Lower lobe of right lung (tissue), 2 donors: ENCODE measurements around the gene SHC1. TPM values are rescaled to one million over a fixed set of nuclear protein-coding genes. Genes with fewer than 3 reads are reported as not detected.

ENCODE experiments used
- ATAC-seq, 2 donors: fragments of 200-7000 bp; cut with Tn5 transposase; one replicate each; pipeline ENCODE4 v1.9.1; 2020 to 2022; ENCODE audit warnings: mild to moderate bottlenecking in 2 of 2, moderate library complexity in 2 of 2
- DNase-seq: peaks from one replicate; pipeline ENCODE4 v3.0.0-alpha.2; 2020
- H3K27ac ChIP-seq: fragments of 200-600 bp; one replicate; pipeline ENCODE4 v1.8.0; 2022
- H3K27me3 ChIP-seq: fragments of 200-600 bp; one replicate; pipeline ENCODE4 v1.8.0; 2022; ENCODE audit warnings: low read depth
- H3K36me3 ChIP-seq: fragments of 200-600 bp; one replicate; pipeline ENCODE4 v1.8.0; 2022; ENCODE audit warnings: mild to moderate bottlenecking
- H3K4me1 ChIP-seq: fragments of 200-600 bp; one replicate; pipeline ENCODE4 v1.8.0; 2022
- H3K4me3 ChIP-seq: fragments of 200-600 bp; one replicate; pipeline ENCODE4 v1.8.0; 2022; ENCODE audit warnings: mild to moderate bottlenecking
- H3K9me3 ChIP-seq: fragments of 200-600 bp; one replicate; pipeline ENCODE4 v1.8.0; 2022
- intact Hi-C: fragments of 100-400 bp; cut with DNase I; formaldehyde crosslinking; loops from one replicate; pipeline ENCODE4 v1.11.0; 2022
- total RNA-seq: library from RNA; stranded (reverse); fragmentation: NEBNext Ultra II Directional; extraction: Animal tissue kit (Norgen Biotek cat#: 25700); gene quantifications from one replicate; pipeline ENCODE4 v1.2.1, GENCODE V29; 2021
- TF ChIP-seq, protein P1 (sequence below): fragments of 200-600 bp; IDR thresholded peaks from one replicate; pipeline ENCODE4 v1.8.0; 2022; ENCODE audit warnings: antibody characterized with exemption, mild to moderate bottlenecking
- donor health status: DM: no; HTN: yes; CAD: no; lungs with severe emphysema.

The SHC1 gene
- total RNA-seq, 1 donor from 2014 or later: 94.8 TPM

GRCh38 chr1:154968731-154969130, 1.8 kb downstream of the SHC1 start:
- ATAC-seq: no peak
- peaks cover 64% of the 10 kb centered on the region for H3K4me1 ChIP-seq
- H3K27ac ChIP-seq: peak overlapping the region; percentile 98
- intact Hi-C loops: no loop called here
- peaks cover 55% of the 10 kb centered on the region for H3K36me3 ChIP-seq
- no peaks in the 10 kb centered on the region for H3K27me3 ChIP-seq
- TF ChIP-seq, protein P1, sequence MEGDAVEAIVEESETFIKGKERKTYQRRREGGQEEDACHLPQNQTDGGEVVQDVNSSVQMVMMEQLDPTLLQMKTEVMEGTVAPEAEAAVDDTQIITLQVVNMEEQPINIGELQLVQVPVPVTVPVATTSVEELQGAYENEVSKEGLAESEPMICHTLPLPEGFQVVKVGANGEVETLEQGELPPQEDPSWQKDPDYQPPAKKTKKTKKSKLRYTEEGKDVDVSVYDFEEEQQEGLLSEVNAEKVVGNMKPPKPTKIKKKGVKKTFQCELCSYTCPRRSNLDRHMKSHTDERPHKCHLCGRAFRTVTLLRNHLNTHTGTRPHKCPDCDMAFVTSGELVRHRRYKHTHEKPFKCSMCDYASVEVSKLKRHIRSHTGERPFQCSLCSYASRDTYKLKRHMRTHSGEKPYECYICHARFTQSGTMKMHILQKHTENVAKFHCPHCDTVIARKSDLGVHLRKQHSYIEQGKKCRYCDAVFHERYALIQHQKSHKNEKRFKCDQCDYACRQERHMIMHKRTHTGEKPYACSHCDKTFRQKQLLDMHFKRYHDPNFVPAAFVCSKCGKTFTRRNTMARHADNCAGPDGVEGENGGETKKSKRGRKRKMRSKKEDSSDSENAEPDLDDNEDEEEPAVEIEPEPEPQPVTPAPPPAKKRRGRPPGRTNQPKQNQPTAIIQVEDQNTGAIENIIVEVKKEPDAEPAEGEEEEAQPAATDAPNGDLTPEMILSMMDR: no peak
- DNase-seq: no peak
- H3K4me3 ChIP-seq: peak overlapping the region; percentile 53
- no peaks in the 10 kb centered on the region for H3K9me3 ChIP-seq

DNA sequence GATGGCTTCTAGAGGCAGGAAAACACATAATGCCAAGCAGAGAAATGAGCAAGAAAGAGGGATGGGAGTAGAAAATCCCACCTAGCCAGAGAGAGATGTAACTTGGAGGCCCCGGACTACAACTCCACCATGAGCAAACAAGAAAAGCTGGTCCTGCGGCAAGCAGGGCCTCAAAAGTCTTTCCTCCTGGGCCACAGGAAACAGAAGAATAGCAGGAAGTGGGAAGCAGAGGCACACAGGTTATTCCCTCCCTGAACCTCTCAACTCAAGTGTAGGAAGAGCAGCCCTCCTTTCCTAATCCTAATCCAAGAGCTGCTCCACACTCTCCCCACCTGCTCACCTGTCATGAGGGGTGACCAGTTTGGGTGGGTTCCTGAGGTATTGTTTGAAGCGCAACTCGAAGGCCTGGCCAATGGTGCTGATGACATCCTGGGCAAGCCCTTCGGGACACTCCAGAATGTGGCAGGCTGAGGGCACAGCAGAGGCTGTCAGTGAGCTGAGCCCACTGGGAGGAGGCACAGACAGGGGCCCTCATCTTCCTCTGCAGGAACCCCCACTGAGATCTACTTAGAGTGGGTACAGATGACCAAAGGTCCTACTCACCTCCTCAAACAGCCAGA, 3.1 kb downstream of the SHC1 start:
- Histone ChIP-seq H3K27ac (peak overlapping the region; percentile 36), H3K4me1 (peaks cover 64% of the 10 kb centered on the region), H3K27me3 (no peaks in the 10 kb centered on the region), H3K36me3 (peaks cover 68% of the 10 kb centered on the region), H3K4me3 (no peak overlapping the region), H3K9me3 (no peaks in the 10 kb centered on the region)
- intact Hi-C loops: no loop called here
- no peak for ATAC-seq
- TF ChIP-seq, protein P1: no peak
- no peak for DNase-seq

GRCh38 chr1:154966111-154966510, 4.4 kb downstream of the SHC1 start:
- Histone ChIP-seq H3K27ac (peak overlapping the region; percentile 36), H3K27me3 (no peaks in the 10 kb centered on the region), H3K36me3 (peaks cover 69% of the 10 kb centered on the region), H3K9me3 (no peaks in the 10 kb centered on the region), H3K4me3 (no peak overlapping the region), H3K4me1 (peaks cover 55% of the 10 kb centered on the region)
- TF ChIP-seq, protein P1: no peak
- DNase-seq: no peak
- intact Hi-C loops: no loop called here
- no peak for ATAC-seq

GRCh38 chr1:154964359-154964758, 6.2 kb downstream of the SHC1 start:
- Histone ChIP-seq H3K36me3 (peaks cover 72% of the 10 kb centered on the region), H3K4me3 (no peak overlapping the region), H3K27ac (no peak overlapping the region), H3K9me3 (no peaks in the 10 kb centered on the region), H3K4me1 (peaks cover 48% of the 10 kb centered on the region), H3K27me3 (no peaks in the 10 kb centered on the region)
- ATAC-seq: no peak
- intact Hi-C loops: no loop called here
- no peak for DNase-seq
- TF ChIP-seq, protein P1: no peak

- peaks cover 73% of the 10 kb centered on the region for H3K36me3 ChIP-seq
- TF ChIP-seq, protein P1: no peak
- H3K9me3 ChIP-seq: no peaks in the 10 kb centered on the region
- H3K4me1 ChIP-seq: peaks cover 41% of the 10 kb centered on the region
- intact Hi-C loops: no loop called here
- no peak overlapping the region for H3K27ac ChIP-seq
- no peak overlapping the region for H3K4me3 ChIP-seq
- H3K27me3 ChIP-seq: no peaks in the 10 kb centered on the region
- ATAC-seq: no peak
- peak; percentile 25 for DNase-seq
Observed at GRCh38 chr1:154963643-154964042, 6.9 kb downstream of the SHC1 start.
